HFFc6 (cell line): ENCODE data around the gene ADAT3. TPM values are rescaled to one million over a fixed set of nuclear protein-coding genes. Genes with fewer than 3 reads are reported as not detected.

Source experiments
- DNase-seq: peaks from one replicate; pipeline ENCODE4 v3.0.0-alpha.2; 2018
- H3K27ac Mint-ChIP-seq: 2 replicates; pipeline ENCODE4 v1.8.0; 2020; ENCODE audit warnings: mild to moderate bottlenecking, mixed read lengths
- H3K27me3 Mint-ChIP-seq: 2 replicates; pipeline ENCODE4 v1.8.0; 2021; ENCODE audit warnings: mild to moderate bottlenecking, moderate library complexity, mixed read lengths; ENCODE audit not compliant: insufficient read depth
- H3K36me3 Mint-ChIP-seq: 2 replicates; pipeline ENCODE4 v1.8.0; 2021; ENCODE audit warnings: low read depth, mixed read lengths
- H3K4me1 Mint-ChIP-seq: 2 replicates; pipeline ENCODE4 v1.8.0; 2020; ENCODE audit warnings: low read depth, mixed read lengths
- H3K4me3 Mint-ChIP-seq: 2 replicates; pipeline ENCODE4 v1.8.0; 2020; ENCODE audit warnings: mild to moderate bottlenecking, moderate library complexity, mixed read lengths
- H3K9me3 Mint-ChIP-seq: 2 replicates; pipeline ENCODE4 v1.8.0; 2020; ENCODE audit warnings: mild to moderate bottlenecking, mixed read lengths
- CTCF ChIP-seq: fragments of 200-600 bp; sonication (generic); IDR thresholded peaks from 2 replicates; pipeline ENCODE4 v1.5.0; 2021; ENCODE audit warnings: antibody characterized with exemption, mild to moderate bottlenecking
- total RNA-seq, 6 experiments: library from RNA; stranded (reverse); fragmentation: NEBNext Ultra II Directional; extraction: Animal tissue kit (Norgen Biotek cat#: 25700); gene quantifications; 2 replicates in 1 of 6; 3 replicates in 5 of 6; pipeline ENCODE4 v1.2.3, GENCODE V29; 2021

Gene ADAT3
- total RNA-seq, 6 experiments from 2014 or later = 2.3 to 4.2 (median 3.0) TPM

- peaks cover 6% of the 10 kb centered on the region for H3K4me1 Mint-ChIP-seq
- peak overlapping the region; percentile 93; the same call in 1 of the 2 replicates for H3K4me3 Mint-ChIP-seq
- H3K36me3 Mint-ChIP-seq = no peaks in the 10 kb centered on the region; the same call in 1 of the 2 replicates
- H3K27ac Mint-ChIP-seq = peak overlapping the region; percentile 45
- H3K9me3 Mint-ChIP-seq = no peaks in the 10 kb centered on the region
- no peak for TF ChIP-seq CTCF
- DNase-seq = no peak
- no peaks in the 10 kb centered on the region; the same call in 1 of the 2 replicates for H3K27me3 Mint-ChIP-seq
Observed at GRCh38 chr19:1904860-1905109, 414 bp upstream of the ADAT3 start.

- no peak for DNase-seq
- TF ChIP-seq CTCF = no peak
- Mint-ChIP-seq H3K36me3 (no peaks in the 10 kb centered on the region; the same call in 1 of the 2 replicates), H3K9me3 (no peaks in the 10 kb centered on the region), H3K27me3 (no peaks in the 10 kb centered on the region; the same call in 1 of the 2 replicates), H3K4me3 (peak overlapping the region; percentile 93), H3K4me1 (peaks cover 12% of the 10 kb centered on the region), H3K27ac (peak overlapping the region; percentile 94)
Observed at GRCh38 chr19:1905863-1906375, 720 bp downstream of the ADAT3 start.

GRCh38 chr19:1906985-1907562 is 1.9 kb downstream of the ADAT3 start:
- TF ChIP-seq CTCF = no peak
- Mint-ChIP-seq H3K27me3 (no peaks in the 10 kb centered on the region; the same call in 1 of the 2 replicates), H3K27ac (no peak overlapping the region), H3K4me3 (0 out of 2 replicates have a peak overlapping the region, but pooled peaks have one; percentile 24), H3K4me1 (peaks cover 12% of the 10 kb centered on the region), H3K36me3 (no peaks in the 10 kb centered on the region; the same call in 1 of the 2 replicates), H3K9me3 (no peaks in the 10 kb centered on the region)
- DNase-seq = no peak

- no peak for TF ChIP-seq CTCF
- H3K9me3 Mint-ChIP-seq = no peaks in the 10 kb centered on the region
- H3K36me3 Mint-ChIP-seq = no peaks in the 10 kb centered on the region; the same call in 1 of the 2 replicates
- H3K27ac Mint-ChIP-seq = no peak overlapping the region
- DNase-seq = no peak
- no peak overlapping the region for H3K4me3 Mint-ChIP-seq
- no peaks in the 10 kb centered on the region; the same call in 1 of the 2 replicates for H3K27me3 Mint-ChIP-seq
- peaks cover 12% of the 10 kb centered on the region for H3K4me1 Mint-ChIP-seq
Observed at GRCh38 chr19:1907563-1908363, 2.6 kb downstream of the ADAT3 start.

- no peaks in the 10 kb centered on the region; the same call in 1 of the 2 replicates for H3K36me3 Mint-ChIP-seq
Observed at GRCh38 chr19:1908364-1908678, 3.1 kb downstream of the ADAT3 start.

More at GRCh38 chr19:1908364-1908678, 3.1 kb downstream of the ADAT3 start:
- Mint-ChIP-seq H3K27ac (no peak overlapping the region), H3K27me3 (no peaks in the 10 kb centered on the region; the same call in 1 of the 2 replicates), H3K9me3 (no peaks in the 10 kb centered on the region), H3K4me1 (peaks cover 12% of the 10 kb centered on the region), H3K4me3 (no peak overlapping the region)
- no peak for DNase-seq
- no peak for TF ChIP-seq CTCF
